ENCODE results near the gene LCA5. TPM values are rescaled to one million over a fixed set of nuclear protein-coding genes. Genes with fewer than 3 reads are reported as not detected.

LCA5 gene
- total RNA-seq = 34.3 TPM

DNA sequence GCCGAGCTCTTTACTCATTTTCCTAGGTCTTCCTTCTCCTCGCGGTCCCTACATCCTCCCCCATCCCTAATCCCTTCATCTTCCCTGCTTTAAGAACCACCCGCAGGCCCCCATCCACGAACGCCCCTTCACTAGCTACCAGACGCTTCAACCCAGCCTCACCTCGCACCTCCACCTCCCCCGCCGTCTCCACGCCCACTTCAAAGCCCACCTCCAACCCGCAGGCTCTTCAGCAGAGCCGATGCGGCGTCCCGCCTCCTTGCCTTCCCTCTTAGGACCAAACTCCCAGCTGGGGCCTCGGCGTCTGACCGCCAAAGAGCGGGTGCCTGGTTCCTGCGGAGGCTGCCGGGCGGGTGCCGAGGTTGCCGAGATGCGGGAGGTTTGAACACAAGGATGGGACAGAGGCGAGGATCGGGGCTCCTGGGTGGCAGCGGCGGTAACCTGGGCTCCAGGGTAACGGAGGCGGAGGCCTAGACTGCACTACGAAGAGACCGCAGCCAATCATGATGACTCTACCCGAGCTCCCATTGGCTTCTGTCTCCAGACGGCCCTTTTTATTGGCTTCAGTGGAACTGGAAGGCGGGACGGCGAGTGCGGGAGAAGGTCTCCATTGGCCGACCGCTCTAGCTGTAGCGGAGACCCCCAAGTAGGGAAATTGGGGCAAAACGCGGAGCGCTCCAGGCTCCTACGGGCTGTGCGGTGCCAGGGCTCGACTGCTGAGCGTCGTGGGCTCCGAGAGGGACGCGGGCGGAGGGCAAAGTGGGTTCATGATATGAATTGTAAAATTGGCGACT lies at the start of gene LCA5:
LCA5 (minus strand) TSS at position 477 of the 794 bp plus-strand sequence. CDS start 18,536 bp downstream, outside the sequence.

Other genes with a start within 250 kb of the LCA5 start
- gene SH3BGRL2, start 93.9 kb upstream of the LCA5 start, total RNA-seq = 71.2 TPM